Measurements from ENCODE around the gene SLC18B1. TPM values are rescaled to one million over a fixed set of nuclear protein-coding genes. Genes with fewer than 3 reads are reported as not detected.

The SLC18B1 gene
- total and polyA plus RNA-seq, 4 experiments from 2014 or later: 11.6 to 19.5 (median 14.2) TPM

- H3K4me3 ChIP-seq (ENCODE audit: low read length in 2 of 2): no peak overlapping the region
- H3K9me3 Mint-ChIP-seq: peaks cover 0 to under 1% (median 0%) of the 10 kb centered on the region in 8 donors
- peaks cover 43 to 78% (median 58%) of the 10 kb centered on the region in 4 donors for H3K4me1 Mint-ChIP-seq
- DNase-seq: no peak
- POLR2A ChIA-PET (ENCODE audit: partially characterized antibody): interaction anchor here (0.5 to 9.0 kb wide), 3 partner anchors 21 to 1191 kb away, joined by 3 to 180 read pairs (median 4); partner anchors contain the start of genes MED23 and SLC18B1
- no peaks in the 10 kb centered on the region for H3K27me3 ChIP-seq (ENCODE audit: insufficient read depth, low read length)
- H3K4me1 ChIP-seq (ENCODE audit: insufficient read depth, low read length): peaks cover 40% of the 10 kb centered on the region
- no peaks in the 10 kb centered on the region for H3K9me3 ChIP-seq (ENCODE audit: control insufficient read depth in 1 of 2, low read length in 2 of 2)
- CTCF ChIA-PET (ENCODE audit: partially characterized antibody): no interaction called here
- H3K36me3 ChIP-seq (ENCODE audit: insufficient read depth, low read length): peaks cover 35% of the 10 kb centered on the region
- no peaks in the 10 kb centered on the region for H3K27me3 Mint-ChIP-seq
- peaks cover 43 to 63% of the 10 kb centered on the region in 2 donors for H3K36me3 Mint-ChIP-seq
- peak overlapping the region; percentile 50 to 99 (median 77) for H3K27ac Mint-ChIP-seq
- peak overlapping the region in 1 of 8 donors; percentile 20 for H3K4me3 Mint-ChIP-seq
- no peak overlapping the region for H3K27ac ChIP-seq (ENCODE audit: low read depth, low read length)
- intact Hi-C loops (cut with micrococcal nuclease): no loop called here
Measured at GRCh38 chr6:132819405-132820161, 21.1 kb upstream of the SLC18B1 start.

- intact Hi-C loops (cut with micrococcal nuclease): no loop called here
- ChIA-PET POLR2A (ENCODE audit: partially characterized antibody) (interaction anchor here (9.0 kb wide), 1 partner anchor 20 kb away, joined by 180 read pairs; the partner anchor contains the start of gene SLC18B1), CTCF (ENCODE audit: partially characterized antibody) (interaction anchor here (0.9 to 1.0 kb wide), 2 partner anchors 20 to 147 kb away, joined by 3 read pairs; partner anchors contain the start of gene SLC18B1)
- H3K9me3 ChIP-seq (ENCODE audit: control insufficient read depth in 1 of 2, low read length in 2 of 2): no peaks in the 10 kb centered on the region
- H3K27me3 Mint-ChIP-seq: no peaks in the 10 kb centered on the region
- H3K4me3 Mint-ChIP-seq: peak overlapping the region in 2 of 8 donors; percentile 17 to 20
- H3K4me1 ChIP-seq (ENCODE audit: insufficient read depth, low read length): peaks cover 40% of the 10 kb centered on the region
- H3K27ac Mint-ChIP-seq: peak overlapping the region in 6 of 7 donors; percentile 58 to 99 (median 82)
- no peaks in the 10 kb centered on the region for H3K27me3 ChIP-seq (ENCODE audit: insufficient read depth, low read length)
- DNase-seq: no peak
- no peak overlapping the region for H3K4me3 ChIP-seq (ENCODE audit: low read length in 2 of 2)
- peaks cover 43 to 80% (median 57%) of the 10 kb centered on the region in 4 donors for H3K4me1 Mint-ChIP-seq
- H3K9me3 Mint-ChIP-seq: peaks cover 0 to 4% (median 0%) of the 10 kb centered on the region in 8 donors
- peaks cover 35% of the 10 kb centered on the region for H3K36me3 ChIP-seq (ENCODE audit: insufficient read depth, low read length)
- H3K27ac ChIP-seq (ENCODE audit: low read depth, low read length): no peak overlapping the region
- peaks cover 43 to 72% of the 10 kb centered on the region in 2 donors for H3K36me3 Mint-ChIP-seq
Measured at GRCh38 chr6:132818404-132819359, 20.2 kb upstream of the SLC18B1 start.

GRCh38 chr6:132817554-132818403 is 19.3 kb upstream of the SLC18B1 start:
- CTCF ChIA-PET (ENCODE audit: partially characterized antibody): interaction anchor here (1.0 to 1.2 kb wide), 3 partner anchors 9 to 20 kb away, joined by 3 to 4 read pairs (median 3); partner anchors contain the start of gene SLC18B1
- no peak overlapping the region for H3K27ac ChIP-seq (ENCODE audit: low read depth, low read length)
- peaks cover 35% of the 10 kb centered on the region for H3K36me3 ChIP-seq (ENCODE audit: insufficient read depth, low read length)
- H3K4me3 ChIP-seq (ENCODE audit: low read length in 2 of 2): no peak overlapping the region
- H3K4me1 ChIP-seq (ENCODE audit: insufficient read depth, low read length): peaks cover 36% of the 10 kb centered on the region
- H3K27me3 Mint-ChIP-seq: no peaks in the 10 kb centered on the region
- H3K36me3 Mint-ChIP-seq: peaks cover 43 to 80% of the 10 kb centered on the region in 2 donors
- H3K27ac Mint-ChIP-seq: peak overlapping the region in 6 of 7 donors; percentile 19 to 99 (median 45)
- H3K9me3 Mint-ChIP-seq: peaks cover 0 to 4% (median 0%) of the 10 kb centered on the region in 8 donors
- intact Hi-C loops (cut with micrococcal nuclease): no loop called here
- peak overlapping the region in 2 of 8 donors; percentile 23 to 98 for H3K4me3 Mint-ChIP-seq
- no peak for DNase-seq
- H3K9me3 ChIP-seq (ENCODE audit: control insufficient read depth in 1 of 2, low read length in 2 of 2): no peaks in the 10 kb centered on the region
- POLR2A ChIA-PET (ENCODE audit: partially characterized antibody): interaction anchor here (9.0 kb wide), 1 partner anchor 19 kb away, joined by 180 read pairs; the partner anchor contains the start of gene SLC18B1
- no peaks in the 10 kb centered on the region for H3K27me3 ChIP-seq (ENCODE audit: insufficient read depth, low read length)
- H3K4me1 Mint-ChIP-seq: peaks cover 40 to 82% (median 59%) of the 10 kb centered on the region in 4 donors

GRCh38 chr6:132816660-132817059 is 18.2 kb upstream of the SLC18B1 start:
- Histone ChIP-seq H3K27me3 (ENCODE audit: insufficient read depth, low read length) (no peaks in the 10 kb centered on the region), H3K4me3 (ENCODE audit: low read length in 2 of 2) (no peak overlapping the region), H3K36me3 (ENCODE audit: insufficient read depth, low read length) (peaks cover 35% of the 10 kb centered on the region), H3K4me1 (ENCODE audit: insufficient read depth, low read length) (peaks cover 44% of the 10 kb centered on the region), H3K9me3 (ENCODE audit: control insufficient read depth in 1 of 2, low read length in 2 of 2) (no peaks in the 10 kb centered on the region), H3K27ac (ENCODE audit: low read depth, low read length) (peak overlapping the region; percentile 76)
- peak overlapping the region; percentile 68 to 99 (median 86) for H3K27ac Mint-ChIP-seq
- no peak for DNase-seq
- H3K4me3 Mint-ChIP-seq: peak overlapping the region; percentile 94 to 100 (median 98)
- intact Hi-C loops (cut with micrococcal nuclease): no loop called here
- ChIA-PET CTCF (ENCODE audit: partially characterized antibody) (interaction anchor here (1.0 to 2.4 kb wide), 4 partner anchors 8 to 18 kb away, joined by 3 to 23 read pairs (median 4); partner anchors contain the start of gene SLC18B1), POLR2A (ENCODE audit: partially characterized antibody) (interaction anchor here (0.7 to 9.0 kb wide), 4 partner anchors 18 to 304 kb away, joined by 3 to 180 read pairs (median 39); partner anchors contain the start of genes SLC18B1 and STX7)
- peaks cover 43 to 87% (median 66%) of the 10 kb centered on the region in 4 donors for H3K4me1 Mint-ChIP-seq
- H3K9me3 Mint-ChIP-seq: peaks cover 0 to 5% (median 0%) of the 10 kb centered on the region in 8 donors
- H3K36me3 Mint-ChIP-seq: peaks cover 43 to 81% of the 10 kb centered on the region in 2 donors
- H3K27me3 Mint-ChIP-seq: no peaks in the 10 kb centered on the region

GRCh38 chr6:132814716-132815570 is 16.5 kb upstream of the SLC18B1 start:
- CTCF ChIA-PET (ENCODE audit: partially characterized antibody): interaction anchor here (1.1 to 2.4 kb wide), 5 partner anchors 8 to 145 kb away, joined by 3 to 23 read pairs (median 5); partner anchors contain the start of gene SLC18B1
- peaks cover 39 to 74% (median 58%) of the 10 kb centered on the region in 4 donors for H3K4me1 Mint-ChIP-seq
- peaks cover 43 to 72% of the 10 kb centered on the region in 2 donors for H3K36me3 Mint-ChIP-seq
- peak overlapping the region; percentile 76 to 87 for H3K4me3 ChIP-seq (ENCODE audit: low read length in 2 of 2)
- no peaks in the 10 kb centered on the region for H3K27me3 ChIP-seq (ENCODE audit: insufficient read depth, low read length)
- peak in 2 of 5 donors; percentile 31 to 55 for DNase-seq
- peak overlapping the region; percentile 76 for H3K27ac ChIP-seq (ENCODE audit: low read depth, low read length)
- peaks cover 0 to 6% (median 0%) of the 10 kb centered on the region in 8 donors for H3K9me3 Mint-ChIP-seq
- peaks cover 35% of the 10 kb centered on the region for H3K36me3 ChIP-seq (ENCODE audit: insufficient read depth, low read length)
- intact Hi-C loops (cut with micrococcal nuclease): loop anchor here (1.0 to 5.0 kb wide), 6 partner anchors 52 to 1360 kb away; partner anchors contain the start of genes STX7 and TBPL1
- H3K27ac Mint-ChIP-seq: peak overlapping the region; percentile 96 to 99 (median 98)
- peak overlapping the region; percentile 94 to 100 (median 98) for H3K4me3 Mint-ChIP-seq
- H3K27me3 Mint-ChIP-seq: no peaks in the 10 kb centered on the region
- no peaks in the 10 kb centered on the region for H3K9me3 ChIP-seq (ENCODE audit: control insufficient read depth in 1 of 2, low read length in 2 of 2)
- peaks cover 44% of the 10 kb centered on the region for H3K4me1 ChIP-seq (ENCODE audit: insufficient read depth, low read length)
- POLR2A ChIA-PET (ENCODE audit: partially characterized antibody): interaction anchor here (0.8 to 9.0 kb wide), 19 partner anchors 9 to 1137 kb away, joined by 3 to 180 read pairs (median 5); partner anchors contain the start of genes SLC18B1, STX7, TAAR1 and TBPL1

Measured in CD4-positive, alpha-beta memory T cell (primary cell).